ENCODE data around the gene RGS10.

GRCh38 chr10:119491966-119492757 lies 50.4 kb downstream of the RGS10 start:
- TF ChIP-seq CTCF (IDR thresholded peaks at IDR 0.05; ENCODE audit: low read depth, low read length): no peak
- TF ChIP-seq EZH2phosphoT487 (IDR thresholded peaks at IDR 0.05; ENCODE audit: low read depth): no peak
